Psoas muscle (tissue), 8 donors: Measurements from ENCODE around the gene PDC. TPM values are rescaled to one million over a fixed set of nuclear protein-coding genes. Genes with fewer than 3 reads are reported as not detected.

ENCODE experiments used
- ATAC-seq, 4 donors: fragments of 200-7000 bp; cut with Tn5 transposase; one replicate each; pipeline ENCODE4 v1.9.1; 2020; ENCODE audit warnings: moderate library complexity in 3 of 4, mild to moderate bottlenecking in 2 of 4
- DNase-seq, 2 donors: peaks; one replicate each; pipeline ENCODE4 v3.0.0-alpha.2; 2020
- H3K27ac ChIP-seq: fragments of 200-600 bp; one replicate; pipeline ENCODE4 v1.8.0; 2022
- H3K27me3 ChIP-seq, 3 donors: fragments of 200-600 bp in 1 of 3; one replicate each; pipeline versions ENCODE4 v1.6.1 to v1.8.0; 2013 to 2022; ENCODE audit warnings: low read length in 2 of 3, mild to moderate bottlenecking in 2 of 3, moderate library complexity in 1 of 3; ENCODE audit not compliant: insufficient read depth in 3 of 3
- H3K36me3 ChIP-seq, 2 donors: fragments of 200-600 bp in 1 of 2; one replicate each; pipeline versions ENCODE4 v1.6.1 to v1.8.0; 2013 to 2022; ENCODE audit warnings: low read depth in 1 of 2, mild to moderate bottlenecking in 1 of 2, moderate library complexity in 1 of 2; ENCODE audit not compliant: insufficient read depth in 1 of 2
- H3K4me1 ChIP-seq: fragments of 200-600 bp; one replicate; pipeline ENCODE4 v1.8.0; 2022
- H3K4me3 ChIP-seq: fragments of 200-600 bp; one replicate; pipeline ENCODE4 v1.8.0; 2022; ENCODE audit warnings: mild to moderate bottlenecking
- H3K9me3 ChIP-seq: fragments of 200-600 bp; one replicate; pipeline ENCODE4 v1.8.0; 2022
- CTCF ChIP-seq: fragments of 200-600 bp; IDR thresholded peaks from one replicate; pipeline ENCODE4 v1.8.0; 2022; ENCODE audit warnings: antibody characterized with exemption
- WGBS, 3 donors: extraction: QIAGEN DNeasy Blood & Tissue Kit; methylation state at CpG; one replicate each; pipeline versions ENCODE4 v1.1.6 to v1.1.7; 2013; 5-methylcytosine and 5-hydroxymethylcytosine counted together
- intact Hi-C, 2 donors: fragments of 100-400 bp; cut with DNase I; formaldehyde crosslinking; loops; one replicate each; pipeline versions ENCODE4 v1.11.0 to v1.14.2; 2022
- long read RNA-seq, 2 donors: library from polyadenylated mRNA; unstranded; transcript quantifications; one replicate each; pipeline ENCODE4 v2.0.0, GENCODE V29; 2021
- polyA plus RNA-seq, 3 donors: library from polyadenylated mRNA; stranded (reverse); fragments of 200-250 nt; gene quantifications; one replicate each; pipeline ENCODE4 v1.2.3, GENCODE V29; 2013
- total RNA-seq, 4 donors: library from RNA; stranded (reverse); fragmentation: NEBNext Ultra II Directional in 2 of 4; extraction: Animal tissue kit (Norgen Biotek cat#: 25700) in 2 of 4; gene quantifications; one replicate each; pipeline versions ENCODE4 v1.2.1 to v1.2.4, GENCODE V29; 2021 to 2023
- donor health status: healthy with polysubstance abuse.
- donor health status: DM: no; HTN: no; CAD: no; lungs with moderate emphysema.
- donor health status: Bipolar disorder and iron deficiency.
- donor health status: healthy.
- donor health status: DM: yes; HTN: yes; CAD: no.
- donor health status: DM: no; HTN: no; CAD: no.
- donor health status: DM: no; HTN: no; CAD: no.
- donor health status: DM: yes; HTN: yes; CAD: no.

The PDC gene
- not detected for total RNA-seq
- not detected for polyA plus RNA-seq
- long read RNA-seq, donor 1: 0 reads
- long read RNA-seq, donor 2: 0 reads

- no peak for DNase-seq
- Histone ChIP-seq H3K27ac (no peak within 1 kb of the TSS), H3K27me3 (no peaks in the 10 kb centered on the region), H3K4me3 (no peak within 1 kb of the TSS), H3K4me1 (no peaks in the 10 kb centered on the region), H3K9me3 (no peaks in the 10 kb centered on the region), H3K36me3 (no peaks in the 10 kb centered on the region)
- TF ChIP-seq CTCF: no peak
- 89 to 90% (median 90%) methylated on average over 2 of the region's 2 CpGs for WGBS, 3 donors
- intact Hi-C loops: no loop called here
- ATAC-seq: no peak
Observed at GRCh38 chr1:186461014-186461413, at the start of gene PDC. Gene PDC (minus strand): TSS chr1:186461114. CDS start chr1:186449459, 11,655 bp downstream.

- H3K36me3 ChIP-seq: no peaks in the 10 kb centered on the region
- WGBS, 3 donors: 87 to 94% (median 90%) methylated on average over 2 of the region's 2 CpGs
- no peak for TF ChIP-seq CTCF
- H3K4me3 ChIP-seq: no peak overlapping the region
- H3K9me3 ChIP-seq: peaks cover 9% of the 10 kb centered on the region
- DNase-seq (no peak), ATAC-seq (no peak)
- H3K4me1 ChIP-seq: no peaks in the 10 kb centered on the region
- intact Hi-C loops: no loop called here
- H3K27ac ChIP-seq: no peak overlapping the region
- H3K27me3 ChIP-seq: no peaks in the 10 kb centered on the region
Observed at GRCh38 chr1:186503190-186503589, 42.3 kb upstream of the PDC start.

- Histone ChIP-seq H3K36me3 (no peaks in the 10 kb centered on the region), H3K9me3 (peaks cover 9% of the 10 kb centered on the region), H3K27ac (no peak overlapping the region), H3K4me3 (no peak overlapping the region), H3K4me1 (no peaks in the 10 kb centered on the region), H3K27me3 (no peaks in the 10 kb centered on the region)
- DNase-seq (no peak), ATAC-seq (no peak)
- TF ChIP-seq CTCF: no peak
- intact Hi-C loops: no loop called here
Observed at GRCh38 chr1:186502087-186502486, 41.2 kb upstream of the PDC start.

GRCh38 chr1:186500804-186501203 is 39.9 kb upstream of the PDC start:
- intact Hi-C loops: no loop called here
- no peak overlapping the region for H3K27ac ChIP-seq
- TF ChIP-seq CTCF: no peak
- no peaks in the 10 kb centered on the region for H3K36me3 ChIP-seq
- peaks cover 5% of the 10 kb centered on the region for H3K9me3 ChIP-seq
- no peaks in the 10 kb centered on the region for H3K27me3 ChIP-seq
- DNase-seq (no peak), ATAC-seq (no peak)
- no peak overlapping the region for H3K4me3 ChIP-seq
- H3K4me1 ChIP-seq: no peaks in the 10 kb centered on the region
- WGBS, 3 donors: 47 to 53% (median 49%) methylated on average over 1 of the region's 1 CpG

GRCh38 chr1:186499571-186499970 is 38.7 kb upstream of the PDC start:
- DNase-seq (no peak), ATAC-seq (no peak)
- Histone ChIP-seq H3K4me1 (no peaks in the 10 kb centered on the region), H3K27me3 (no peaks in the 10 kb centered on the region), H3K36me3 (no peaks in the 10 kb centered on the region), H3K9me3 (no peaks in the 10 kb centered on the region), H3K4me3 (no peak overlapping the region), H3K27ac (no peak overlapping the region)
- intact Hi-C loops: no loop called here
- TF ChIP-seq CTCF: no peak
- 83 to 97% (median 94%) methylated on average over 1 of the region's 1 CpG for WGBS, 3 donors
